IPS DF 4.7 (cell line): Measurements from ENCODE around the gene TGIF1.

Source experiments
- DNase-seq: peaks from one replicate; pipeline ENCODE4 v3.0.0-alpha.2; 2013; ENCODE audit warnings: low spot score; ENCODE audit errors: extremely low read depth

TGIF1 gene

GRCh38 chr18:3429121-3429520 lies 20.9 kb upstream of the TGIF1 start:
- no peak for DNase-seq

GRCh38 chr18:3434685-3435084 lies 15.3 kb upstream of the TGIF1 start:
- no peak for DNase-seq

GRCh38 chr18:3440341-3440740 lies 9.6 kb upstream of the TGIF1 start:
- no peak for DNase-seq

- no peak for DNase-seq
Measured at GRCh38 chr18:3441290-3441689, 8.7 kb upstream of the TGIF1 start.

- DNase-seq = no peak
Measured at GRCh38 chr18:3442919-3443318, 7.1 kb upstream of the TGIF1 start.

- no peak for DNase-seq
Measured at GRCh38 chr18:3444296-3444695, 5.7 kb upstream of the TGIF1 start.

- DNase-seq = no peak
Measured at GRCh38 chr18:3444954-3445353, 5.0 kb upstream of the TGIF1 start.

- DNase-seq = no peak
Measured at GRCh38 chr18:3447068-3447894, 2.7 kb upstream of the TGIF1 start.

- DNase-seq = no peak
Measured at GRCh38 chr18:3447895-3448837, 1.8 kb upstream of the TGIF1 start.

- no peak for DNase-seq
Measured at GRCh38 chr18:3448838-3449511, 997 bp upstream of the TGIF1 start.

- no peak for DNase-seq
Measured at GRCh38 chr18:3449512-3450011, 410 bp upstream of the TGIF1 start.

GRCh38 chr18:3450799-3451182 lies 819 bp downstream of the TGIF1 start:
- DNase-seq = no peak

GRCh38 chr18:3451183-3451988 lies 1.4 kb downstream of the TGIF1 start:
- no peak for DNase-seq

- no peak for DNase-seq
Measured at GRCh38 chr18:3451989-3452749, 2.2 kb downstream of the TGIF1 start.

- no peak for DNase-seq
Measured at GRCh38 chr18:3452750-3453539, 3.0 kb downstream of the TGIF1 start.

- DNase-seq = no peak
Measured at GRCh38 chr18:3453540-3454364, 3.8 kb downstream of the TGIF1 start.

GRCh38 chr18:3454365-3455089 lies 4.6 kb downstream of the TGIF1 start:
- no peak for DNase-seq
